HG03342 (cell line): ENCODE results near the gene OSMR.
A peak's percentile ranks its signal among the peaks of the same experiment; 100 is the strongest.

Source experiments
- ATAC-seq: cut with Tn5 transposase; IDR thresholded peaks from one replicate; pipeline ENCODE4 v1.9.1; 2021; ENCODE audit warnings: mild to moderate bottlenecking, moderate library complexity; ENCODE audit not compliant: unreplicated experiment

The OSMR gene

GRCh38 chr5:38871058-38871605 is 25.3 kb downstream of the OSMR start:
- ATAC-seq, result no peak

- no peak for ATAC-seq
These were observed 26.2 kb downstream of the OSMR start for GRCh38 chr5:38871790-38872551.

GRCh38 chr5:38872826-38873225 is 27.0 kb downstream of the OSMR start:
- ATAC-seq, result no peak

DNA sequence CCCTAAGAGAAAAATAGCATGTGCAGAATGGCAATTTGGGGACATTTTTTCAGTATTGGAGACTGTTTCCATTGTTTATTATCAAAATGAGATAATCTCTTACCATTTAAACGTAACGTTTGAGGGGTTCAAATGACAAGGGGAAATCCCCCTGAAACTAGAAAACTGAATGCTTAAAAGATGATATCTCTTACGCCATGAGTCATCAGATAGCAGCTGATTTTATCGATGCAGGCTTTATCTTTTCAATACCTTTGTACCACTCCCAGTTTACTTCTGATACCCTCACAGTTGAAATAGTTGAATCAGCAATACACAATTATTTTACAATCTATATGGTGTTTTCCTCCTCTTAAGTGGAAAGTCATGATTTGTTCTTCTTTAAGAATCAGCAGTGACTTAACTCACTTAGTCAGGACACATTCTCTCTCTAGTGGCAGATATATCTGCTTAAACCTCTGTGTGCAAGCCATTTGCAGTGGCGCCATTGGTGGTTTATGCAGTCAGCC is 29.2 kb downstream of the OSMR start:
- no peak for ATAC-seq

DNA sequence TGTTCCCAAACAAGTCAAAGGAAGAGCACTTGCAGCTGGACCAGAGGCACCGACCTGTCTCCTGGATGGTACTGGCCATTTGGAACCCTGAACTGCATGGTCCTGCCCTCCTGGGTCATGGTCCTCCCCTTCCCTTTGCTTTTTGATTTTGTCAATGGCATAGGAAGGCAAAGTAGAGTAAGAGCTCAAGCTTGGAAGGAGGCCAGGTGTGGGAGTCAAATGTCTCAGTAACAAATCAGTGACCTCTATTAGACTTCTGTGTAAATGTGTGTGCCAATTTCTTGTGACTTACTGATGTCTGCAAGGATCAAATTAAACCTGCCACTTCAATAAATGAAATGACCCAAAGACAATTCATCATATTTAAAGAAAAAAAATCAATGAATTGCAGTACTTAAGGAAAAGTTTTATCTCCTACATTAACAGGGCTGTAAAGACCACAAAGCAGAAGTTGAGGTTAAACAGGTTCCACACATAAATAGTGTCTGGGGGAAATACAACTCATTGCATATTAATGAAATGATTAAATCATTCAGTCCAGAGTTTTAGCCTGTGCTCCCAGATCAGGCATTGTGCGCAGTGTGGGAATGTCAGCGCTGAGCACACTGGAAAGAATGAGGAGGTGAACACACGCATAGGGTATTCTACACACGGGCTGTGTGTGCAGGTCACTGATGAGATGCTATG is 32.7 kb downstream of the OSMR start:
- ATAC-seq, result no peak

DNA sequence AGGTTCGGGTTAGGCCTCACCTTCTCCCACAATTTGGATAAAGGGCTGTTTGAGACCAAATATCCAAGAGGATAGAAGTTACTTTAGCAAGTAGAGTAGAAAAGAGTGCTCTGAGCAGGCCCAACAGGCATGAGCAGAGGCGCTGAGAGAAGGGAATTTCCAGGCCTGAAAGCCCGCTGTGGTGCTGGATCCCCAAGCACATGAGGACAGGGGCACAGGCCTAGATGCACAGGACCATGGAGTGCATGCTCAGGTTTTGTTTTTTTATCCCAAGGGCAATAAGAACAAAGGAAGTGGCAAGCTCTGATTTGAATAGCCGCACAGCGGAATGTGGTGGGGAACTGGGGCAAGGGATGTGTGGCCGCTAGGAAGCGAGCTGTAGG is 33.3 kb downstream of the OSMR start:
- ATAC-seq, result no peak

DNA sequence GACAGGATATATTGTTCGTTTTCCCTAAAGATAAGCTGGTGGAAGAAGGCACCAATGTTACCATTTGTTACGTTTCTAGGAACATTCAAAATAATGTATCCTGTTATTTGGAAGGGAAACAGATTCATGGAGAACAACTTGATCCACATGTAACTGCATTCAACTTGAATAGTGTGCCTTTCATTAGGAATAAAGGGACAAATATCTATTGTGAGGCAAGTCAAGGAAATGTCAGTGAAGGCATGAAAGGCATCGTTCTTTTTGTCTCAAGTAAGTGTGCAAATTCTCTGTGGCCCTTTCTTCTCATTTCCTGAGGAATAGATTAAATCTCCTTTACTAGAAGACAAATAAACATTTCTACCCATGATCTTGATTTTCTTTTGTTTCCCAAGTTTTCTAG is 38.0 kb downstream of the OSMR start:
- ATAC-seq, result no peak

DNA sequence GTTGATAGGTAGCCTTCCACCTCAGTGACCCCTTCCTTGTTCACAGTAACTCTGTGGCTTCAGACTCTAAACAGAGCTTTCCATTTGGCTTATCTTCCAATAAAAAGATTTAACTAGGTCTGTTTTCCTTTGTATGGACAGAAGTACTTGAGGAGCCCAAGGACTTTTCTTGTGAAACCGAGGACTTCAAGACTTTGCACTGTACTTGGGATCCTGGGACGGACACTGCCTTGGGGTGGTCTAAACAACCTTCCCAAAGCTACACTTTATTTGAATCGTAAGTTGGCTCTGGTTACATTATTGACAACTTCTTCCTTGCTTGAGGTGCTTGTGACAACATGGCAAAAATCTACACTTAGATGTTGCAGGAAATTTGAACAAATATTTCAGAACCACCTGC is 39.4 kb downstream of the OSMR start:
- ATAC-seq, result no peak

DNA sequence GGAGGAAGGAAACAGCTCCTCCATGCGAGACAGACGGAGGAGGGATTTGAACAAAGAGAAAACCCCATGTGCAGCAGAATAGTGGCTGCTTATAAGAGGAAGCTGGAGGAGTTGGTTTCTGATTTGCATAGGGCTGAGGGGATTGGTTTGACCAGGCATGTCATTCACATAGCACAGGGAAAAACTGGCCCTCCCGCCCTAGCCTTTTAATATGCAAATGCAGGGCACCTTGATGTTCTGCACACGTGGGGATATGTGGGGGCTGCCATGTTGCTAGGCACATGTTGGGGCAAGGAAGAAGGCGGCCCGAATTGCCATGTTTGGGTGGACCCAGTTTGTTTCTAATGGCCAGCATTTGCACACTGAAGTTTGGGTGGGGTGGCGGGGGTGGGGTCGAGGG is 42.2 kb downstream of the OSMR start:
- ATAC-seq, result no peak

DNA sequence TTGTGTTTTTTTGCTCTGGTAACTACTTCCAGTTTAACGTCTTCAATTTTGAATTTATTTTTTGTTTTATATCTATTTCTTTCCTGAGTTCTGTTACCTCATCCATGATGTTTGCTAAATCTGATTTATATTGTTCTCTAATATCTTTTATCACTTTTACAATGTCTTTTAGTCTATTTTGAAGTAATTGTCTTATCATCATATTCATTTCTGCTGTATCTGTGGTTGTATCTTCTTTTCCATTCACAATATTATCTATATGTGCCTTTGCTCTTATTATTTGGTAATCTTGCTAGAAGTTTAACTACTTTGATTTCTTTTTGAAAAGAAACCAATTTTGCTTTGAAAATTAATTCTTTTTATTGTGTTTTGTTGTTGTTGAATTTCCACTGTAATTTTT is 43.6 kb downstream of the OSMR start:
- ATAC-seq, result no peak

GRCh38 chr5:38891563-38891962 is 45.8 kb downstream of the OSMR start:
- ATAC-seq, result no peak

- no peak for ATAC-seq
These were observed 46.6 kb downstream of the OSMR start for GRCh38 chr5:38892363-38892762.

DNA sequence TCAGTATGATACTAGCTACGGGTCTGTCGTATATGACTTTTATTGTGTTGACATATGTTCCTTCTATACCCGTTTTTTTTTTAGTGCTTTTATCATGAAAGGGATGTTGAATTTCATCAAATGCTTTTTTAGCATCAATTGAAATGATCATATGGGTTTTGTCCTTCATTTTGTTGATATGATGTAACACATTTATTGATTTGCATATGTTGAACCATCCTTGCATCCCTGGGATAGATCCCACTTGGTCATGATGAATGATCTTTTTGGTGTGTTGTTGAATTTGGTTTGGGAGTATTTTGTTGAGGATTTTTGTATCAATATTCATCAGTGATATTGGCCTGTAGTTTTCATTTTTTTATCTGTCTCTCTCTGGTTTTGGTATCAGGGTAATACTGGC is 50.9 kb downstream of the OSMR start:
- no peak for ATAC-seq

- ATAC-seq, result no peak
These were observed 54.1 kb downstream of the OSMR start for GRCh38 chr5:38899936-38900335.

DNA sequence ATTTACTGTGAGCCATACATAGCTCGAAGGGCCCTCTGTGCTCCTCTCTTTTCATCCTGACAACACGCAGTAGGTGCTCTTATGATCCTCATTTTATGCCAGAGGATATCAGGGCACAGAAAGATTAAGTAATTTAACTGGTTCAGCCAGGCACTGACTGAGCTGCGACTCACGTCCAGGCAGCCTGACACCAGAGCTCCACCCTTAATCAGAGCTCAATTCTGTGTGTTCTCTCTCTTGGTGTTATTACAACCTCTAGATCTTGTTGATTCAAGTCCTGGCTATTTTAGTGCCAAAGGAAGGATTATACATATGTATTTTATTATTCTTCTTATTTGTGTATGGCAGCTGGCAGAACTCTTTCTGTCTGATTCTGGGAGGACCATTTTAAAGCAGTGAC is 59.7 kb downstream of the OSMR start:
- ATAC-seq, result no peak

GRCh38 chr5:38906503-38906902 is 60.7 kb downstream of the OSMR start:
- no peak for ATAC-seq

DNA sequence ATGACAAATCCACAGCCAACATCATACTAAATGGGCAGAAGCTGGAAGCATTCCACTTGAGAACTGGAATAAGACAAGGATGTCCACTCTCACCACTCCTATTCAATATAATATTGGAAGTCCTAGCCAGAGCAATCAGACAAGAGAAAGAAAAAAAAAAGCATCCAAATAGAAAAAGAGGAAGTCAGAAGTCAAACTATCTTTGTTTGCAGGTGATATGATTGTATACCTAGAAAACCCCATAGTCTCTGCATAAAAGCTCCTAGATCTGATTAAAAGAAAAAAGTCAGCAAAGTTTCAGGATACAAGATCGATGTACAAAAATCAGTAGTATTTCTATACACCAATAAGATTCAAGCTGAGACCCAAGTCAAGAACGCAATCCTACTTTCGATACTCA is 66.1 kb downstream of the OSMR start:
- no peak for ATAC-seq

GRCh38 chr5:38913714-38914113 is 67.9 kb downstream of the OSMR start:
- no peak for ATAC-seq

- ATAC-seq, result no peak
These were observed 71.0 kb downstream of the OSMR start for GRCh38 chr5:38916802-38917201.

GRCh38 chr5:38921174-38921573 is 75.4 kb downstream of the OSMR start:
- no peak for ATAC-seq

GRCh38 chr5:38922199-38922598 is 76.4 kb downstream of the OSMR start:
- peak; percentile 87 for ATAC-seq
